Measurements from ENCODE around the gene FGF23.
"Not testable (repeated sequence)": the region's sequence is repeated elsewhere in the genome, so short reads cannot be mapped to it uniquely, and the experiment has no call there.

Gene FGF23

GRCh38 chr12:4412056-4412455, 32.5 kb upstream of the FGF23 start:
- Histone ChIP-seq H3K4me3 (ENCODE audit: low read depth, low read length) (no peak overlapping the region), H3K9ac (ENCODE audit: low read length) (no peak overlapping the region), H3K9me3 (ENCODE audit: control insufficient read depth, insufficient read depth, low read depth, low read length) (no peaks in the 10 kb centered on the region), H3K4me1 (ENCODE audit: control insufficient read depth, insufficient read depth, low read length) (no peaks in the 10 kb centered on the region), H3K36me3 (ENCODE audit: control insufficient read depth, insufficient read depth, low read length) (no peaks in the 10 kb centered on the region), H3K27ac (ENCODE audit: low read depth, low read length) (no peak overlapping the region), H3K27me3 (ENCODE audit: control insufficient read depth, insufficient read depth, low read length) (0 out of 2 replicates have a peak, but pooled peaks cover 1% of the 10 kb centered on the region)

- Histone ChIP-seq H3K4me1 (ENCODE audit: control insufficient read depth, insufficient read depth, low read length) (no peaks in the 10 kb centered on the region), H3K36me3 (ENCODE audit: control insufficient read depth, insufficient read depth, low read length) (no peaks in the 10 kb centered on the region), H3K27me3 (ENCODE audit: control insufficient read depth, insufficient read depth, low read length) (no peaks in the 10 kb centered on the region), H3K9me3 (ENCODE audit: control insufficient read depth, insufficient read depth, low read depth, low read length) (peaks cover 7% of the 10 kb centered on the region; the same call in 1 of the 2 replicates), H3K9ac (ENCODE audit: low read length) (no peak overlapping the region), H3K4me3 (ENCODE audit: low read depth, low read length) (no peak overlapping the region), H3K27ac (ENCODE audit: low read depth, low read length) (no peak overlapping the region)
Observed at GRCh38 chr12:4407136-4407535, 27.6 kb upstream of the FGF23 start.

GRCh38 chr12:4404877-4405637, 25.5 kb upstream of the FGF23 start:
- not testable (repeated sequence) for H3K4me1 ChIP-seq (ENCODE audit: control insufficient read depth, insufficient read depth, low read length); H3K4me3 ChIP-seq (ENCODE audit: low read depth, low read length); H3K9me3 ChIP-seq (ENCODE audit: control insufficient read depth, insufficient read depth, low read depth, low read length); H3K36me3 ChIP-seq (ENCODE audit: control insufficient read depth, insufficient read depth, low read length); H3K27ac ChIP-seq (ENCODE audit: low read depth, low read length); H3K9ac ChIP-seq (ENCODE audit: low read length); H3K27me3 ChIP-seq (ENCODE audit: control insufficient read depth, insufficient read depth, low read length)

GRCh38 chr12:4402996-4403395, 23.5 kb upstream of the FGF23 start:
- no peaks in the 10 kb centered on the region for H3K4me1 ChIP-seq (ENCODE audit: control insufficient read depth, insufficient read depth, low read length)
- H3K9ac ChIP-seq (ENCODE audit: low read length) = no peak overlapping the region
- H3K36me3 ChIP-seq (ENCODE audit: control insufficient read depth, insufficient read depth, low read length) = no peaks in the 10 kb centered on the region
- no peak overlapping the region for H3K4me3 ChIP-seq (ENCODE audit: low read depth, low read length)
- no peak overlapping the region for H3K27ac ChIP-seq (ENCODE audit: low read depth, low read length)
- H3K9me3 ChIP-seq (ENCODE audit: control insufficient read depth, insufficient read depth, low read depth, low read length) = peaks cover 7% of the 10 kb centered on the region; the same call in 1 of the 2 replicates
- H3K27me3 ChIP-seq (ENCODE audit: control insufficient read depth, insufficient read depth, low read length) = no peaks in the 10 kb centered on the region

GRCh38 chr12:4401117-4401516, 21.6 kb upstream of the FGF23 start:
- H3K36me3 ChIP-seq (ENCODE audit: control insufficient read depth, insufficient read depth, low read length) = no peaks in the 10 kb centered on the region
- H3K4me1 ChIP-seq (ENCODE audit: control insufficient read depth, insufficient read depth, low read length) = no peaks in the 10 kb centered on the region
- peaks cover 7% of the 10 kb centered on the region; the same call in 1 of the 2 replicates for H3K9me3 ChIP-seq (ENCODE audit: control insufficient read depth, insufficient read depth, low read depth, low read length)
- H3K9ac ChIP-seq (ENCODE audit: low read length) = no peak overlapping the region
- no peak overlapping the region for H3K4me3 ChIP-seq (ENCODE audit: low read depth, low read length)
- H3K27ac ChIP-seq (ENCODE audit: low read depth, low read length) = no peak overlapping the region
- H3K27me3 ChIP-seq (ENCODE audit: control insufficient read depth, insufficient read depth, low read length) = no peaks in the 10 kb centered on the region

- Histone ChIP-seq H3K4me3 (ENCODE audit: low read depth, low read length) (no peak overlapping the region), H3K36me3 (ENCODE audit: control insufficient read depth, insufficient read depth, low read length) (no peaks in the 10 kb centered on the region), H3K9ac (ENCODE audit: low read length) (no peak overlapping the region), H3K4me1 (ENCODE audit: control insufficient read depth, insufficient read depth, low read length) (no peaks in the 10 kb centered on the region), H3K9me3 (ENCODE audit: control insufficient read depth, insufficient read depth, low read depth, low read length) (no peaks in the 10 kb centered on the region), H3K27ac (ENCODE audit: low read depth, low read length) (no peak overlapping the region), H3K27me3 (ENCODE audit: control insufficient read depth, insufficient read depth, low read length) (no peaks in the 10 kb centered on the region)
Observed at GRCh38 chr12:4395818-4396217, 16.3 kb upstream of the FGF23 start.

- Histone ChIP-seq H3K27ac (ENCODE audit: low read depth, low read length) (no peak overlapping the region), H3K27me3 (ENCODE audit: control insufficient read depth, insufficient read depth, low read length) (0 out of 2 replicates have a peak, but pooled peaks cover 4% of the 10 kb centered on the region), H3K9ac (ENCODE audit: low read length) (no peak overlapping the region), H3K9me3 (ENCODE audit: control insufficient read depth, insufficient read depth, low read depth, low read length) (no peaks in the 10 kb centered on the region), H3K36me3 (ENCODE audit: control insufficient read depth, insufficient read depth, low read length) (no peaks in the 10 kb centered on the region), H3K4me3 (ENCODE audit: low read depth, low read length) (no peak overlapping the region), H3K4me1 (ENCODE audit: control insufficient read depth, insufficient read depth, low read length) (no peaks in the 10 kb centered on the region)
Observed at GRCh38 chr12:4393211-4393610, 13.7 kb upstream of the FGF23 start.

GRCh38 chr12:4392223-4392742, 12.8 kb upstream of the FGF23 start:
- H3K4me3 ChIP-seq (ENCODE audit: low read depth, low read length) = no peak overlapping the region
- H3K9me3 ChIP-seq (ENCODE audit: control insufficient read depth, insufficient read depth, low read depth, low read length) = no peaks in the 10 kb centered on the region
- 0 out of 2 replicates have a peak, but pooled peaks cover 4% of the 10 kb centered on the region for H3K27me3 ChIP-seq (ENCODE audit: control insufficient read depth, insufficient read depth, low read length)
- H3K36me3 ChIP-seq (ENCODE audit: control insufficient read depth, insufficient read depth, low read length) = no peaks in the 10 kb centered on the region
- H3K27ac ChIP-seq (ENCODE audit: low read depth, low read length) = no peak overlapping the region
- H3K4me1 ChIP-seq (ENCODE audit: control insufficient read depth, insufficient read depth, low read length) = no peaks in the 10 kb centered on the region
- H3K9ac ChIP-seq (ENCODE audit: low read length) = no peak overlapping the region

GRCh38 chr12:4388662-4389061, 9.2 kb upstream of the FGF23 start:
- no peaks in the 10 kb centered on the region for H3K9me3 ChIP-seq (ENCODE audit: control insufficient read depth, insufficient read depth, low read depth, low read length)
- H3K9ac ChIP-seq (ENCODE audit: low read length) = no peak overlapping the region
- 0 out of 2 replicates have a peak, but pooled peaks cover 4% of the 10 kb centered on the region for H3K27me3 ChIP-seq (ENCODE audit: control insufficient read depth, insufficient read depth, low read length)
- no peaks in the 10 kb centered on the region for H3K36me3 ChIP-seq (ENCODE audit: control insufficient read depth, insufficient read depth, low read length)
- no peak overlapping the region for H3K4me3 ChIP-seq (ENCODE audit: low read depth, low read length)
- H3K4me1 ChIP-seq (ENCODE audit: control insufficient read depth, insufficient read depth, low read length) = no peaks in the 10 kb centered on the region
- H3K27ac ChIP-seq (ENCODE audit: low read depth, low read length) = no peak overlapping the region

- Histone ChIP-seq H3K4me1 (ENCODE audit: control insufficient read depth, insufficient read depth, low read length) (peaks cover 2% of the 10 kb centered on the region; the same call in 1 of the 2 replicates), H3K36me3 (ENCODE audit: control insufficient read depth, insufficient read depth, low read length) (no peaks in the 10 kb centered on the region), H3K4me3 (ENCODE audit: low read depth, low read length) (no peak overlapping the region), H3K9ac (ENCODE audit: low read length) (no peak overlapping the region), H3K27me3 (ENCODE audit: control insufficient read depth, insufficient read depth, low read length) (0 out of 2 replicates have a peak, but pooled peaks cover 4% of the 10 kb centered on the region), H3K9me3 (ENCODE audit: control insufficient read depth, insufficient read depth, low read depth, low read length) (no peaks in the 10 kb centered on the region), H3K27ac (ENCODE audit: low read depth, low read length) (no peak overlapping the region)
Observed at GRCh38 chr12:4388032-4388431, 8.5 kb upstream of the FGF23 start.

- Histone ChIP-seq H3K27me3 (ENCODE audit: control insufficient read depth, insufficient read depth, low read length) (0 out of 2 replicates have a peak, but pooled peaks cover 4% of the 10 kb centered on the region), H3K36me3 (ENCODE audit: control insufficient read depth, insufficient read depth, low read length) (no peaks in the 10 kb centered on the region), H3K9ac (ENCODE audit: low read length) (no peak overlapping the region), H3K4me1 (ENCODE audit: control insufficient read depth, insufficient read depth, low read length) (peaks cover 2% of the 10 kb centered on the region; the same call in 1 of the 2 replicates), H3K9me3 (ENCODE audit: control insufficient read depth, insufficient read depth, low read depth, low read length) (no peaks in the 10 kb centered on the region), H3K27ac (ENCODE audit: low read depth, low read length) (no peak overlapping the region), H3K4me3 (ENCODE audit: low read depth, low read length) (no peak overlapping the region)
Observed at GRCh38 chr12:4387607-4388006, 8.1 kb upstream of the FGF23 start.
